Measurements from ENCODE around the gene CNOT6.

Gene CNOT6

DNA sequence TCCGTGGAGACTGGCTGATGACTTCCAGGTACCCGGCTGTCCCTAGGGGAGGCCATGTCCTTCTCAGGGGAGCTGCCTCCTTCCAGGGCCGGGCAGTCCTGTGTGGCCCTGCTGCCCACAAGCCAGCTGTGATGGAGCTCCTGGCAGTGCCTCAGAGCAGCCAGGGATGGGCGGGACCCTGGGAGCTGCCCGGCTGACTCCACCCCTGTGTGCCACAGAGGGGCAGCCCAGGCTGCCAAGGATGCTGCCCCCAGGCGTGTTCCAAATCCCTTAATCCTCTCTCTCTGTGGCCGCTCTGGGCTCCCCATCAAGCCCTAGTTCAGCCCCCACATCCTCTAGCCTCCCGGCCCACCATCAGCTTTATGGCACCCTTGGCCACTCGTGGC, 104.1 kb downstream of the CNOT6 start:
- no peak overlapping the region for H3K27ac ChIP-seq
- H3K4me3 ChIP-seq (ENCODE audit: low read depth in 1 of 2, low read length in 1 of 2), result no peak overlapping the region
- no peaks in the 10 kb centered on the region for H3K9me3 ChIP-seq
- H3K36me3 ChIP-seq, result no peaks in the 10 kb centered on the region
- peaks cover 6% of the 10 kb centered on the region for H3K27me3 ChIP-seq
- no peak for TF ChIP-seq CTCF (IDR thresholded peaks at IDR 0.05)
- no peaks in the 10 kb centered on the region for H3K4me1 ChIP-seq (ENCODE audit: control insufficient read depth in 1 of 2, insufficient read depth in 1 of 2, low read depth in 1 of 2, low read length in 1 of 2)

DNA sequence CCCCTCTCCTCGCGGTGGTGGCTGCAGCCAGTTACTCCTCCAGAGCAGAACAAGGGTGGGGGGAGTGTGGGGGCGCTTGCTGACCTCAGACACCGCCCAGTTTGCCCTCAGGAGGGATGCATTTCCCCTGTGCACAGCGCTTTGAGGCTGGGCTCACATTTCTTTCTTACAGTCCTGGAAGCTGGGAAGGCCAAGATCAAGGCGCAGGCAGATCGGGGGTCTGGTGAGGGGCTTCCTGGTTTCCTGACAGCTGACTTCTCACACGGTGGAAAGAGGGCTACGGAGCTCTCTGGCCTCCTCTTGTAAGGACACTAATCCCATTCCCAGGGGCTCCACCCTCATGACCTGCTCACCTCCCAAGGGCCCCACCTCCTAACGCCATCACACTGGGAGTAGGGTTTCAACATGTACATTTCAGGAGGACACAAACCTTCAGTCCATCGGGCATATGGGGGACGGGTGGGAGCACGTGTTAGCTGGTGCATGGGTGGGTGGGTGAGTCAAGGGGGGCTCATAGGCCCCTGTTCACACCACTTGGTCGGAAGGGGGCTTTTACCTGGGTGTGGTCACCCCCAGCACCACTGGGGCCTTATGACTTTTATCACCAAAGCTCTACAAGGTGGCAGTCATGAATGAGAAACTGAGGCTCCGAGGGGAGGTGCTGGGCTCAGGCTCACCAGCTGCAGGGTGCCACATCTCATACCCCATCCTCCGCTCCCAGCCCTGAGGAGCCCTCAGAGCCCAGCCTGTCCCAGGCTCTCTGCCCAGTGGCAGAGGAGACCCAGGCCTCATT, 104.8 kb downstream of the CNOT6 start:
- H3K4me3 ChIP-seq (ENCODE audit: low read depth in 1 of 2, low read length in 1 of 2), result no peak overlapping the region
- no peaks in the 10 kb centered on the region for H3K4me1 ChIP-seq (ENCODE audit: control insufficient read depth in 1 of 2, insufficient read depth in 1 of 2, low read depth in 1 of 2, low read length in 1 of 2)
- H3K36me3 ChIP-seq, result no peaks in the 10 kb centered on the region
- H3K9me3 ChIP-seq, result no peaks in the 10 kb centered on the region
- H3K27me3 ChIP-seq, result no peaks in the 10 kb centered on the region
- H3K27ac ChIP-seq, result no peak overlapping the region
- TF ChIP-seq CTCF (IDR thresholded peaks at IDR 0.05), result no peak

GRCh38 chr5:180599590-180599914, 105.4 kb downstream of the CNOT6 start:
- Histone ChIP-seq H3K4me1 (ENCODE audit: control insufficient read depth in 1 of 2, insufficient read depth in 1 of 2, low read depth in 1 of 2, low read length in 1 of 2) (no peaks in the 10 kb centered on the region), H3K9me3 (no peaks in the 10 kb centered on the region), H3K36me3 (no peaks in the 10 kb centered on the region), H3K4me3 (ENCODE audit: low read depth in 1 of 2, low read length in 1 of 2) (no peak overlapping the region), H3K27me3 (no peaks in the 10 kb centered on the region), H3K27ac (no peak overlapping the region)
- TF ChIP-seq CTCF (IDR thresholded peaks at IDR 0.05), result no peak

DNA sequence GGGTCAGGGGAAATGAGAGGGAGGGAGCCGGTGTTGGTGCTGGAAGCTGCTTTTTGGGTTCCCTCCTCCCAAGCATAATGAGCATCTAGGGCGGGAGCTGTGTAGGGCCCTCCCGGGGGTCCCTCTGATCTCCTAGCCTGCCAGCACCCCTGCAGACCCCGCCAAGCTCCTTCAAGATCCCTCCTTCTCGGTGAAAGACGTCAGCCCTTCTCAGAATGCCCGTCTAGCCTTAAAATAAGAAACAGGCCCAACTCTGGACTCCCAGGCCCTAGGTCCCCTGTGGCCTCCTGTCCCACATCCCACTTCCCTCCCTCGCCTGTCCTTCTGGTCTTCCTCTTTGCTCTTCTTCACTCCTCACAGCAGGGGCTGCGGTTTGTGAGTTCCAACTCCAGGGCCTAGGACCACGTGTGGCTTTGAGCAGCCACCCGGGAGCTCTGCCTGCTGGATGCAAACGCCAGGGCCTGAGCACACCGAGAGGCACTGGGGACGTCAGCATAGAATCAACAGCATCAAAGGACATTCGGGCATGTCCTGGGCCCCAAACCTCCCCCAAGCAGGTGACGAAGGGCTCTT, 105.9 kb downstream of the CNOT6 start:
- Histone ChIP-seq H3K27ac (no peak overlapping the region), H3K4me1 (ENCODE audit: control insufficient read depth in 1 of 2, insufficient read depth in 1 of 2, low read depth in 1 of 2, low read length in 1 of 2) (no peaks in the 10 kb centered on the region), H3K4me3 (ENCODE audit: low read depth in 1 of 2, low read length in 1 of 2) (no peak overlapping the region), H3K36me3 (no peaks in the 10 kb centered on the region), H3K27me3 (no peaks in the 10 kb centered on the region), H3K9me3 (no peaks in the 10 kb centered on the region)
- no peak for TF ChIP-seq CTCF (IDR thresholded peaks at IDR 0.05)

DNA sequence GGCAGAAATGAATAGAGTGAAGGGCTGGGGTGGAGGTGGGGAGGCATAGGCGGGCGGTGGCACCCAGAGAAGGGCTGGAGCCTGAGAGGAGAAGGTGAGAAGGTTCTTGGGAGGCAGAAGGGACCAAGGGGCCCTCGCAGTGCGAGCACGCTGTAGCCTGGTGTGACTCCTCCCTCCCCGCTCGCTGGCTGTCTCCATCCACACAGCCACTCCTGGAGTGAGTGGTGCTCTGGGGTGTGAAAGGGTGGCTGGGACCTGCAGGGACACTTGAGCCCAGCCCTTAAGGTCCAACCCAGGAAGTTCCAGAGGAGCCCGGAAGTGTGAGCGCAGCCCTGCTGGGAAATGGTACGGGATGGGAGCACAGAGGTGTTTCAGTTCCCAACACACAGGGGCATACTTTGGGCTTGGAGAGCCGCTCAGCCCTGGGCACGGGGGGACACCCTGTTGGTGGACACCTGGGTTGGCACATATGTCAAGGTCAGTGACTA, 106.4 kb downstream of the CNOT6 start:
- no peaks in the 10 kb centered on the region for H3K27me3 ChIP-seq
- no peak overlapping the region for H3K4me3 ChIP-seq (ENCODE audit: low read depth in 1 of 2, low read length in 1 of 2)
- no peak for TF ChIP-seq CTCF (IDR thresholded peaks at IDR 0.05)
- no peaks in the 10 kb centered on the region for H3K36me3 ChIP-seq
- H3K9me3 ChIP-seq, result no peaks in the 10 kb centered on the region
- no peak overlapping the region for H3K27ac ChIP-seq
- H3K4me1 ChIP-seq (ENCODE audit: control insufficient read depth in 1 of 2, insufficient read depth in 1 of 2, low read depth in 1 of 2, low read length in 1 of 2), result no peaks in the 10 kb centered on the region

All from neutrophil (primary cell).